NCI-H510A treated with DMSO at 0.1 percent for 48 hours (cell line): Measurements from ENCODE around the gene RNF180.
"Not testable (repeated sequence)": the region's sequence is repeated elsewhere in the genome, so short reads cannot be mapped to it uniquely, and the experiment has no call there.

Experiments used
- DNase-seq: peaks from one replicate; lab custom pipeline; 2025; lab: John Stamatoyannopoulos, UW

Gene RNF180

GRCh38 chr5:64181440-64181839 lies 15.8 kb downstream of the RNF180 start:
- DNase-seq: no peak

- DNase-seq: no peak
Measured at GRCh38 chr5:64183956-64184355, 18.3 kb downstream of the RNF180 start.

GRCh38 chr5:64184832-64185231 lies 19.2 kb downstream of the RNF180 start:
- no peak for DNase-seq

GRCh38 chr5:64188776-64189175 lies 23.1 kb downstream of the RNF180 start:
- DNase-seq: no peak

GRCh38 chr5:64190562-64191306 lies 25.1 kb downstream of the RNF180 start:
- DNase-seq: no peak

DNA sequence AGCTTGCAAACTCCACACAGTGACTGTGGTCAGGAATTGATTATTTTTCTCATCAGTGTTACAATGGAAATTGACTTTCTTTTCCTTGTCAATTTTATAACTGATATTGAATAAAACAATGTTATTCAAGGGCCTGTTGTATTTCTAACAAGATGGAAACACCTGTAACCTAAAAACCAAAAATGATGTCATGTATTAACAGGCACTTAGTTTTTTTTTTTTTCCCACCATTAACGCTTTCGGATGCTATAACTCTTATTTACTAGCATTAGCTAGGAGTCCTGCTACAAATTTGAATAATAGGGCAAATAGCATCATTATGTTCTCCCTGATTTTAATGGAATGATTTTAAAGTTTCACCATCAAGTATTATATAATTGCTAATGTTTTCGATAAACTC lies 30.3 kb downstream of the RNF180 start:
- DNase-seq: no peak

DNA sequence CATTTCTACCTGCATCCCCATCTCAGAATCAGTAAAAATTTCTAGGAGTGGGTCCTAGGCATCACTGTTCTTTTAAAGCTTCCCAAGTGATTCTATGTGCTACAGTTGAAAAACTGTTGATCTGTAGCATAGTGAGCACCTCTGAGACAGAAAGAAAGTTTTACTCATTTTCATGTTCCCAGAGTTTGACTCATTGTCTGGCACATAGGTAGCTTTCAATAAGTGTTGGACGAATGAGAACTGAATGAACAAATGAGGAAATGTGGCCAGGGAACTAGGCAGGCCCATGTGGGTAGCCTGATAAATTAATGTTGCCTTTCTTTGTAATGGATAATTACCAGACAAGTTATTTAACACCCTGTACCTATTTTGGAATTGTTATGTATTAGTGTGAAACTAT lies 33.8 kb downstream of the RNF180 start:
- no peak for DNase-seq

DNA sequence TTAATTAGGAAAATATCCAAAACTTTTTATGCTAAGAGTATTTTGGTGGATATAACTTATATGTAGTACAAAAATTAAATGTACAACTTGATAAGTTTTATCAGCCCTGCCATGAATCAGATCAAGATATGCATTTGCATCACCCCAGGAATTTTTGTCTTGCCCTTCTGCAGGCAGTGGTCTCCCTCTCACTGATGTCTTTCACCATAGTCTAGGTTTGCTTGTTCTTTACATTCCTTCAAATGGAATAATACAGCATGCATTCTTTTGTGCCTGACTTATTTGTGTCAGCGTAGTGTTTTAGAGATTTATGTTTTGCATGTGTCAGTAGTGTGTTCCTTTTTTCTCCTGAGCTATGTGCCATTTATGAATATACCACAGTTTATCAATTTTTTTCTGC lies 36.4 kb downstream of the RNF180 start:
- DNase-seq: no peak

DNA sequence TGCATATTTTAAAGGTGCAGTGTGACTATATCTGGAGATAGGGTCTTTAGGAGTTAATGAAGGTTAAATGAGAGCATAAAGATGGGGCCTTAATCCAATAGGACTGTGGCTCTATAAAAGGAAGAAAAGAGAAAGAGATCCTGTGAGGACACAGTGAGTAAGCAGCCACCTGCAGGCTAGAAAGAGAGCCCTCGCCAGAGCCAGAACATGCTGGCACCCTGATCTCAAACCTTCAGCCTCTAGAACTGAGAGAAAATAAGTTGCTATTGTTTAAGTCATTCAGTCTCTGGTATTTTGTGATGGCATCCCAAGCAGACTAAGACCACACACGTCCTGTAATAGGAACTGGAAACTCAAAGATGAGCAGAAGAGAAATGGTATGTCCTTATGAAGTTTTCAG lies 41.0 kb downstream of the RNF180 start:
- no peak for DNase-seq

DNA sequence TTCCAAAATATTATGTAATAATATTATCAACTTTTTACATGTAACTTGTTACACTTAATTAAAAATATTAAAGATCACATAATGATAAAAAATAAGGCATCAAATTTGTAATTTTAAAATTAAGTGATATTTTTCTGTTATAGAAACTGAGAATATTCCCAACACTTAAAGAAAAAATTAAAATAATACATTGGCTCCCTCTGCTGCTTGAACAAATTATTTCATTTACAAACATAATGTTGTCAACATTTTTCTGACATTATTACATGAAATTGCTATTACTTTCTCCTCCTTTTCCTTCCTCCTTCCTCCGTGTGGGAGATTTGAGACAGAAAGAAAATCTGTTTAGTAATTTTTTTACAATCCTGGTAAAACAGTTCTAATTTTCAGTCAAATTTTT lies 42.3 kb downstream of the RNF180 start:
- DNase-seq: no peak

DNA sequence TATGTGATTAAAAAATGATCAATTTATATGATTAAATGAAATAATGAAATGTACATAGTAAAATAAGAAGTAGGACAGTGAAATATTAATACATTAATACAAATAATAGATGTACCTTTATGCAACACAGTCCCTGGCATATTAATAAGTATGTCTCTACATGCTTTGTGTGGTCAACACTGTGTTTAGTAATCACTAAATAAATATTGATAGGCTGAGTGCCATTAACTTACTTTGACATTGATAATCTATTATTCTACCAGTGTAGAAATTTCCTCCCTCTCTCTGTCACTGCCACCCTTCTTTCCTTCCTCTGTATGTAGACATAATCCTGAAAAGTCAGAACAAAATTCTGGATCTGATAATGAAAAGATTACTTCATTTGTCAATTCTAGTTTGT lies 43.7 kb downstream of the RNF180 start:
- no peak for DNase-seq

- no peak for DNase-seq
Measured at GRCh38 chr5:64210866-64211265, 45.2 kb downstream of the RNF180 start.

- no peak for DNase-seq
Measured at GRCh38 chr5:64213011-64213410, 47.4 kb downstream of the RNF180 start.

- DNase-seq: no peak
Measured at GRCh38 chr5:64213531-64213930, 47.9 kb downstream of the RNF180 start.

- no peak for DNase-seq
Measured at GRCh38 chr5:64214132-64214531, 48.5 kb downstream of the RNF180 start.

GRCh38 chr5:64221911-64222310 lies 56.3 kb downstream of the RNF180 start:
- no peak for DNase-seq

DNA sequence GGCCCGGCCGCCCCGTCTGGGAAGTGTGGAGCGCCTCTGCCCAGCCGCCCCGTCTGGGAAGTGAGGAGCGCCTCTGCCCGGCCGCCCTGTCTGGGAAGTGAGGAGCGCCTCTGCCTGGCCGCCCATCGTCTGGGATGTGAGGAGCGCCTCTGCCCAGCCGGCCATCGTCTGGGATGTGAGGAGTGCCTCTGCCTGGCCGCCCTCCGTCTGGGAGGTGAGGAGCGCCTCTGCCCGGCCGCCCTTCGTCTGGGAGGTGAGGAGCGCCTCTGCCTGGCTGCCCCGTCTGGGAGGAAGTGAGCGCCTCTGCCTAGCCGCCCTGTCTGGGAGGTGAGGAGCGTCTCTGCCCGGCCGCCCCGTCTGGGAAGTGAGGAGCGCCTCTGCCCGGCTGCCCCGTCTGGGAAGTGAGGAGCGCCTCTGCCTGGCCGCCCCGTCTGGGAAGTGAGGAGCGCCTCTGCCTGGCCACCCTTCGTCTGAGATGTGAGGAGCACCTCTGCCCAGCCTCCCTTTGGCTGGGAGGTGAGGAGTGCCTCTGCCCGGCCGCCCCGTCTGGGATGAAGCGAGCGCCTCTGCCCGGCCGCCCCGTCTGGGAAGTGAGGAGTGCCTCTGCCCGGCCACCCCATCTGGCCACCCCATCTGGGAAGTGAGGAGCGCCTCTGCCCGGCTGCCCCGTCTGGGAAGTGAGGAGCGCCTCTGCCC lies 59.8 kb downstream of the RNF180 start:
- DNase-seq: not testable (repeated sequence)

DNA sequence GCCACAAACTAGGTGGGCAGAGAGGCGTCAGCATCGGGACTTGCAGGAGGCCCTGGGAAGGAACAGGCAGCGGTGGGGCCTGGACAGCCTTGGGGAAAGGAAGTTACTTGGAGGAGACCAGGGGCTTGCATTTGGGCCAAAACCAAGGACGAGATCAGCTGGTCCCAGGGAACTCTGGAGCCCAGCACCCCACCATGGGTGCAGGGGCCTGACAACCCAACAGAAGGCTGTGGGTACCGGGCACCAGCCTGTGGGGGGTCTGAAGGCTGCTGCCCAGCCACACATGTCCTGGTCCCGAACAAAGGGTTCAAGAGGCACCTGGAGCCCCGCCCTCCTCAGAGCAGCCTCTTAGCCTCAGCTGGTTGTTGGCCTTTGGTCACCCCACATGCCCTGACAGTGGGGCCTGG lies 61.5 kb downstream of the RNF180 start:
- not testable (repeated sequence) for DNase-seq

GRCh38 chr5:64229163-64229774 lies 63.6 kb downstream of the RNF180 start:
- peak; percentile 33 for DNase-seq

GRCh38 chr5:64260756-64261155 lies 95.1 kb downstream of the RNF180 start:
- no peak for DNase-seq

DNA sequence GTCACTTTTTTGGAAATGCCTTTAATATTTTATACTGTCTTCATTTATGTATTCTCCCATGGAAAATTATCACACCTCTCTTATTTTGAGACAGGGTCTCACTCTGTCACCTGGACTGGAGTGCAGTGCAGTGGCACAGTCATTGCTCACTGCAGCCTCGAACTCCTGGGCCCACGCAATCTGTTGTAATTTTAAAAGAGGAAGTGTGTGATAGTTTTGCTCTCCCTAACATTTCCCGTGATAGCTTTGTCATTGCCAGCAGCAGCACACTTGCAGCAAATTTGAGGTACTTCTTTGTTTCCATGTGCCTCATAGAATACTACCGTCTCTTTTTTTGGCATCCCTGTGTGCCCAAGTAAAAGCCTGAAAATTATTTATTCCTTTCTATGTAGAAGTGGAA lies 103.5 kb downstream of the RNF180 start:
- no peak for DNase-seq

DNA sequence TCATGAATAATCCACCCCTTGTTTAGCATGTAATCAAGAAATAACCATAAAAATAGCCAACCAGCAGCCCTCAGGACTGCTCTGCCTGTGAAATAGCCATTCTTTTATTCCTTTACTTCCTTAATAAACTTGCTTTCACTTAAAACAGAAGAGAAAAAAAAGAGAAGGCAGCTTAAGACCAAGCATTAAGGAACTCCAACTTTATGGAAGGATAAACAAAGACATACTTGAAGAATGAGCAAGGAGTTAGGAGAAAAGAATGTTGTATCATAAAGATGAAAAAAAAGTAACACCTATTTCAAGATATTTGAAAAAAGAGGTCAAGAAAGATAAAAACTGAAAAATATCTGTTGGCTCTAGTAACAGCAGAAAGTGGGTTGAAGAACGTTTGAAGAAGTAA lies 107.6 kb downstream of the RNF180 start:
- DNase-seq: no peak
